H1 (cell line): ENCODE measurements around the gene ADCY5. TPM values are rescaled to one million over a fixed set of nuclear protein-coding genes. Genes with fewer than 3 reads are reported as not detected.

Experiments
- CTCF ChIA-PET: fragments of 300-600 bp; sonication (Branson Sonifier 250); formaldehyde crosslinking; loops from one replicate; lab custom pipeline; 2021; ENCODE audit not compliant: partially characterized antibody; lab: Charles Lee
- POLR2A ChIA-PET: fragments of 300-600 bp; sonication (Branson Sonifier 250); formaldehyde crosslinking; loops from one replicate; lab custom pipeline; 2021; ENCODE audit warnings: inconsistent platforms; ENCODE audit not compliant: partially characterized antibody; lab: Charles Lee
- DNase-seq, 2 experiments: peaks; one replicate each; pipeline versions ENCODE4 v3.0.0 to v3.0.0-alpha.2; 2010 to 2022; ENCODE audit warnings: low spot score in 2 of 2, low read depth in 1 of 2, mixed read lengths in 1 of 2
- FAIRE-seq: peaks from 2 replicates; lab custom pipeline; 2011; peaks lifted over from hg19 to GRCh38; lab: Jason Lieb, UNC
- H2AFZ ChIP-seq: 2 replicates; pipeline ENCODE4 v1.8.1; 2012; ENCODE audit warnings: low read length, inconsistent platforms
- H2AK5ac ChIP-seq: 2 replicates; pipeline ENCODE4 v1.6.1; 2013; ENCODE audit warnings: low read depth, low read length
- H2BK120ac ChIP-seq: replicated peaks from 2 replicates; pipeline ENCODE3; 2013; ENCODE audit warnings: low read depth, low read length, inconsistent platforms
- H2BK12ac ChIP-seq: 2 replicates; pipeline ENCODE4 v1.6.1; 2013; ENCODE audit warnings: low read depth, low read length
- H2BK15ac ChIP-seq: 2 replicates; pipeline ENCODE4 v1.6.1; 2013; ENCODE audit warnings: low read length
- H2BK20ac ChIP-seq: 2 replicates; pipeline ENCODE4 v1.6.1; 2013; ENCODE audit warnings: low read length
- H2BK5ac ChIP-seq: 2 replicates; pipeline ENCODE4 v1.6.1; 2013; ENCODE audit warnings: low read depth, low read length
- H3K14ac ChIP-seq: 2 replicates; pipeline ENCODE4 v1.6.1; 2013; ENCODE audit warnings: inconsistent platforms; ENCODE audit not compliant: insufficient read length
- H3K18ac ChIP-seq: 2 replicates; pipeline ENCODE4 v1.6.1; 2013; ENCODE audit warnings: low read length; ENCODE audit errors: extremely low read depth
- H3K23ac ChIP-seq: 2 replicates; pipeline ENCODE4 v1.6.1; 2013; ENCODE audit warnings: inconsistent platforms; ENCODE audit not compliant: insufficient read length
- H3K23me2 ChIP-seq: 2 replicates; pipeline ENCODE4 v1.6.1; 2013; ENCODE audit warnings: low read depth, low read length
- H3K27ac ChIP-seq: 2 replicates; pipeline ENCODE4 v1.6.1; 2011; ENCODE audit warnings: low read depth, low read length, inconsistent platforms
- H3K27me3 ChIP-seq, 4 experiments: replicated peaks in 1 of 4; 1 replicate in 1 of 4; 2 replicates in 3 of 4; pipeline versions ENCODE4 v1.6.1 to v1.8.1; 2011 to 2013; ENCODE audit warnings: low read length in 3 of 4, mild to moderate bottlenecking in 3 of 4, inconsistent platforms in 2 of 4, mixed read lengths in 2 of 4, moderate library complexity in 1 of 4; ENCODE audit not compliant: control insufficient read depth in 3 of 4, insufficient read depth in 3 of 4; ENCODE audit errors: extremely low read depth in 1 of 4
- H3K36me3 ChIP-seq, 4 experiments: 2 replicates each; pipeline versions ENCODE4 v1.6.1 to v1.8.1; 2011 to 2013; ENCODE audit warnings: mild to moderate bottlenecking in 4 of 4, low read length in 3 of 4, moderate library complexity in 2 of 4, control low read depth in 1 of 4, inconsistent platforms in 1 of 4; ENCODE audit not compliant: insufficient read depth in 4 of 4, control insufficient read depth in 2 of 4
- H3K4ac ChIP-seq: replicated peaks from 2 replicates; pipeline ENCODE3; 2013; ENCODE audit warnings: low read length, low read depth, mixed read lengths, inconsistent platforms; ENCODE audit not compliant: insufficient read length
- H3K4me1 ChIP-seq, 4 experiments: replicated peaks in 1 of 4; 1 replicate in 1 of 4; 2 replicates in 3 of 4; pipeline versions ENCODE4 v1.6.1 to v1.8.1; 2011 to 2013; ENCODE audit warnings: low read length in 3 of 4, inconsistent platforms in 2 of 4, mixed read lengths in 1 of 4; ENCODE audit not compliant: insufficient read depth in 4 of 4, control insufficient read depth in 3 of 4
- H3K4me2 ChIP-seq, 2 experiments: 2 replicates each; pipeline versions ENCODE4 v1.6.1 to v1.8.1; 2011 to 2013; ENCODE audit warnings: low read depth in 2 of 2, low read length in 2 of 2, control low read depth in 1 of 2, inconsistent platforms in 1 of 2, mild to moderate bottlenecking in 1 of 2; ENCODE audit not compliant: insufficient read depth in 1 of 2
- H3K4me3 ChIP-seq, 4 experiments: fragments of 200-600, 300-600 bp in 1 of 4; sonication (generic), shearing (Covaris generic), sonication (Bioruptor Twin) in 1 of 4; 2 replicates each; pipeline versions ENCODE4 v1.5.1 to v1.8.1; 2011 to 2016; ENCODE audit warnings: low read length in 4 of 4, low read depth in 3 of 4, control low read depth in 2 of 4, inconsistent platforms in 2 of 4, mild to moderate bottlenecking in 2 of 4, mixed read lengths in 1 of 4, moderate library complexity in 1 of 4; ENCODE audit not compliant: insufficient read depth in 2 of 4; ENCODE audit errors: extremely low read depth in 1 of 4
- H3K56ac ChIP-seq: replicated peaks from 2 replicates; pipeline ENCODE3; 2013; ENCODE audit warnings: low read depth, mild to moderate bottlenecking, mixed read lengths, low read length, inconsistent platforms; ENCODE audit not compliant: insufficient read length
- H3K79me1 ChIP-seq: 2 replicates; pipeline ENCODE4 v1.6.1; 2013; ENCODE audit warnings: low read depth, low read length, control low read depth
- H3K79me2 ChIP-seq, 2 experiments: 2 replicates each; pipeline versions ENCODE4 v1.6.1 to v1.8.1; 2012 to 2013; ENCODE audit warnings: low read length in 2 of 2, mild to moderate bottlenecking in 2 of 2, inconsistent platforms in 1 of 2; ENCODE audit not compliant: insufficient read depth in 2 of 2, control insufficient read depth in 1 of 2
- H3K9ac ChIP-seq, 4 experiments: replicated peaks in 1 of 4; 1 replicate in 1 of 4; 2 replicates in 3 of 4; pipeline versions ENCODE4 v1.6.1 to v1.8.1; 2011 to 2013; ENCODE audit warnings: low read depth in 3 of 4, low read length in 3 of 4, control low read depth in 2 of 4, mild to moderate bottlenecking in 2 of 4, moderate library complexity in 2 of 4, inconsistent platforms in 1 of 4; ENCODE audit errors: extremely low read depth in 1 of 4
- H3K9me3 ChIP-seq, 2 experiments: 2 replicates each; pipeline versions ENCODE4 v1.6.1 to v1.8.1; 2012 to 2013; ENCODE audit warnings: mild to moderate bottlenecking in 2 of 2, moderate library complexity in 2 of 2, control low read depth in 1 of 2, inconsistent platforms in 1 of 2, low read depth in 1 of 2, low read length in 1 of 2, mixed read lengths in 1 of 2; ENCODE audit not compliant: insufficient read depth in 2 of 2
- H4K20me1 ChIP-seq, 2 experiments: replicated peaks in 1 of 2; 2 replicates each; pipeline versions ENCODE3 to v1.8.1; 2011 to 2013; ENCODE audit warnings: inconsistent platforms in 2 of 2, low read length in 2 of 2, mild to moderate bottlenecking in 1 of 2; ENCODE audit not compliant: insufficient read depth in 2 of 2, control insufficient read depth in 1 of 2
- H4K5ac ChIP-seq: 2 replicates; pipeline ENCODE4 v1.6.1; 2013; ENCODE audit warnings: low read length, low read depth, mixed read lengths, inconsistent platforms; ENCODE audit not compliant: insufficient read length
- H4K8ac ChIP-seq: 2 replicates; pipeline ENCODE4 v1.8.0; 2013; ENCODE audit warnings: mild to moderate bottlenecking, moderate library complexity, low read length, inconsistent platforms; ENCODE audit not compliant: insufficient read depth; ENCODE audit errors: extremely low read depth
- H4K91ac ChIP-seq: replicated peaks from 2 replicates; pipeline ENCODE3; 2013; ENCODE audit warnings: low read length, mixed read lengths, inconsistent platforms; ENCODE audit not compliant: insufficient read length
- BACH1 ChIP-seq: IDR thresholded peaks from 2 replicates; pipeline ENCODE4 v1.6.1; 2012; ENCODE audit warnings: low read length, improper control_type of control experiment
- BRCA1 ChIP-seq: IDR thresholded peaks from 2 replicates; pipeline ENCODE4 v1.6.1; 2012; ENCODE audit warnings: low read depth, low read length, improper control_type of control experiment
- CTBP2 ChIP-seq: IDR thresholded peaks from 2 replicates; pipeline ENCODE4 v1.7.0; 2011; ENCODE audit warnings: borderline replicate concordance, mild to moderate bottlenecking, moderate library complexity, mixed read lengths, low read length; ENCODE audit not compliant: insufficient read depth, insufficient read length
- FOSL1 ChIP-seq: IDR thresholded peaks from 2 replicates; pipeline ENCODE4 v1.6.1; 2011; ENCODE audit warnings: mild to moderate bottlenecking, low read depth, low read length, moderate library complexity; ENCODE audit not compliant: insufficient read depth
- JUN ChIP-seq: IDR thresholded peaks from 2 replicates; pipeline ENCODE4 v1.6.1; 2011; ENCODE audit warnings: low read depth, mild to moderate bottlenecking, improper control_type of control experiment, low read length
- JUND ChIP-seq: IDR thresholded peaks from 2 replicates; pipeline ENCODE4 v1.6.1; 2011; ENCODE audit warnings: mild to moderate bottlenecking, improper control_type of control experiment, low read length
- MAFK ChIP-seq: IDR thresholded peaks from 2 replicates; pipeline ENCODE4 v1.6.1; 2012; ENCODE audit warnings: low read depth, mild to moderate bottlenecking, improper control_type of control experiment, low read length
- NANOG ChIP-seq: IDR thresholded peaks from 2 replicates; pipeline ENCODE4 v1.6.1; 2011; ENCODE audit warnings: low read length, low read depth, mild to moderate bottlenecking, inconsistent platforms; ENCODE audit not compliant: insufficient read depth, poor library complexity, severe bottlenecking
- SP2 ChIP-seq: IDR thresholded peaks from 2 replicates; pipeline ENCODE4 v1.6.1; 2012; ENCODE audit warnings: mild to moderate bottlenecking, low read length, inconsistent platforms
- SRF ChIP-seq: IDR thresholded peaks from 2 replicates; pipeline ENCODE4 v1.6.1; 2011; ENCODE audit warnings: mild to moderate bottlenecking, low read depth, low read length, moderate library complexity
- WGBS, 2 experiments: shearing (Covaris generic) in 1 of 2; methylation state at CpG; one replicate each; pipeline versions ENCODE4 v1.1.6 to v1.1.7; 2013 to 2015; ENCODE audit warnings: low lambda C conversion rate in 2 of 2, mixed read lengths in 2 of 2, inconsistent platforms in 1 of 2, low coverage in 1 of 2, missing lambda C conversion rate in 1 of 2; ENCODE audit not compliant: insufficient replicate concordance in 2 of 2, insufficient coverage in 1 of 2, insufficient read length in 1 of 2; ENCODE audit errors: extremely low coverage in 1 of 2, missing lambda C conversion rate in 1 of 2; 5-methylcytosine and 5-hydroxymethylcytosine counted together
- polyA plus RNA-seq, 7 experiments: library from polyadenylated mRNA; depleted of rRNA in 3 of 7; stranded (reverse) in 5 of 7; unstranded in 2 of 7; fragments of >200 nt in 5 of 7; fragments of 200-250 nt in 2 of 7; gene quantifications; 1 replicate in 5 of 7; 2 replicates in 1 of 7; 4 replicates in 1 of 7; pipeline versions ENCODE4 v1.2.1 to v1.2.3, GENCODE V29; 2011 to 2013; ENCODE audit warnings: missing spikeins in 2 of 7, mixed read lengths in 2 of 7
- total RNA-seq: library from RNA; stranded (reverse); fragmentation: NEBNext Ultra II Directional; extraction: Animal tissue kit (Norgen Biotek cat#: 25700); gene quantifications from 2 replicates; pipeline ENCODE4 v1.2.1, GENCODE V29; 2021

ADCY5 gene
- total and polyA plus RNA-seq, 2 of the 8 experiments (the other 6 are each of a cell fraction or from before 2014, with no cell fraction given): 18.9 to 40.8 TPM

DNA sequence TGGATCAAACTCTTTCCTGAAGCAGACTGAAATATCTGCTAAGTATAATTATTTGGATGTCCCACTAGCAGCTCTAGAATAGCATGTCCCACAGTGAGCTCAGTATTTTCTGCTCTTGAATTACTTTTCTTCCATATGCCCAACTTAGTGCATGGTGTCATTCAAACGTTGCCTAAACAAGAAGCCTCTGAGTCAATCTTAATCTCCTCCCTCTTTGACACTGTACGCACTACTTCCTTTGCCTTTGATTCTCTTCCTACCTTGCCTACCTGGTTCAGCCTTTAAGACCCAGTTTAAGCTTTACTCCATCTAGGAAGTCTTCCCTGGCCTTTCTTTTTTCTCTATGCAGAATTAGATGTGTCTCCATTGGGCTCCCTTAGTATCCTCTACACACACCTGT lies 192.6 kb downstream of the ADCY5 start:
- Histone ChIP-seq H4K8ac (no peak overlapping the region), H4K20me1 (no peaks in the 10 kb centered on the region), H3K4me1 (no peaks in the 10 kb centered on the region), H2AK5ac (no peak overlapping the region), H2AFZ (no peak overlapping the region), H3K79me2 (no peaks in the 10 kb centered on the region), H3K9me3 (no peaks in the 10 kb centered on the region), H3K18ac (no peak overlapping the region), H3K23ac (no peak overlapping the region), H4K5ac (no peak overlapping the region), H2BK12ac (no peak overlapping the region), H2BK20ac (no peak overlapping the region), H3K14ac (no peak overlapping the region), H2BK120ac (no peak overlapping the region), H3K27me3 (no peaks in the 10 kb centered on the region), H3K23me2 (no peaks in the 10 kb centered on the region), H3K36me3 (no peaks in the 10 kb centered on the region), H2BK5ac (no peak overlapping the region), H3K27ac (no peak overlapping the region), H3K9ac (no peak overlapping the region), H3K4ac (no peak overlapping the region), H3K4me3 (no peak overlapping the region), H3K79me1 (no peaks in the 10 kb centered on the region), H3K4me2 (no peak overlapping the region), H3K56ac (no peak overlapping the region), H2BK15ac (no peak overlapping the region), H4K91ac (no peak overlapping the region)
- DNase-seq (no peak), FAIRE-seq (no peak)
- 90% methylated on average over 2 of the region's 2 CpGs; no CpG with 5 or more reads in 1 of the 2 experiments for WGBS, 2 experiments
- TF ChIP-seq FOSL1 (no peak), SP2 (no peak), CTBP2 (no peak), SRF (no peak), MAFK (no peak), JUND (no peak), NANOG (no peak), BACH1 (no peak), BRCA1 (no peak), JUN (no peak)
- POLR2A ChIA-PET: no interaction called here
- CTCF ChIA-PET: interaction anchor here (0.6 to 1.7 kb wide), 5 partner anchors 10 to 350 kb away, joined by 3 to 6 read pairs (median 4); no protein-coding TSS in a partner anchor
